HepG2 (cell line): ENCODE data around the gene NEK6. TPM values are rescaled to one million over a fixed set of nuclear protein-coding genes. Genes with fewer than 3 reads are reported as not detected.

ENCODE experiments used
- ATF7 ChIP-seq, 2 experiments: fragments of 450-650 bp in 1 of 2; sonication (generic) in 1 of 2; formaldehyde crosslinking in 1 of 2; IDR thresholded peaks; 2 replicates each; pipeline versions ENCODE4 v1.4.0 to v1.6.1; 2016 to 2020; ENCODE audit warnings: antibody characterized with exemption in 1 of 2, mild to moderate bottlenecking in 1 of 2, missing genetic modification reagents in 1 of 2
- E2F2 ChIP-seq: sonication (generic); formaldehyde crosslinking; IDR thresholded peaks from 2 replicates; pipeline ENCODE4 v1.4.0; 2020; ENCODE audit warnings: missing genetic modification reagents, borderline replicate concordance
- ELF4 ChIP-seq: sonication (generic); formaldehyde crosslinking; IDR thresholded peaks from 2 replicates; pipeline ENCODE4 v1.5.0; 2020; ENCODE audit warnings: missing genetic modification reagents, mild to moderate bottlenecking, moderate library complexity, borderline replicate concordance
- ETS1 ChIP-seq: sonication (generic); formaldehyde crosslinking; IDR thresholded peaks from 2 replicates; pipeline ENCODE4 v1.4.0; 2020; ENCODE audit warnings: missing genetic modification reagents
- FUBP1 ChIP-seq: sonication (generic); formaldehyde crosslinking; IDR thresholded peaks from 2 replicates; pipeline ENCODE4 v1.5.1; 2020; ENCODE audit warnings: missing genetic modification reagents, mild to moderate bottlenecking, borderline replicate concordance
- HMG20A ChIP-seq: IDR thresholded peaks from 2 replicates; pipeline ENCODE4 v1.6.1; 2016; ENCODE audit warnings: borderline replicate concordance
- HNRNPL ChIP-seq: fragments of 200-400 bp; formaldehyde crosslinking; IDR thresholded peaks from 2 replicates; pipeline ENCODE4 v1.6.1; 2017; ENCODE audit warnings: mild to moderate bottlenecking, low read depth, low read length
- IRX3 ChIP-seq: sonication (generic); formaldehyde crosslinking; IDR thresholded peaks from 2 replicates; pipeline ENCODE4 v1.8.1; 2023; ENCODE audit warnings: mild to moderate bottlenecking, low read depth, missing genetic modification reagents, borderline replicate concordance
- PHF20 ChIP-seq: sonication (generic); formaldehyde crosslinking; IDR thresholded peaks from 2 replicates; pipeline ENCODE4 v1.5.0; 2020; ENCODE audit warnings: mild to moderate bottlenecking, missing genetic modification reagents
- THAP9 ChIP-seq: sonication (generic); formaldehyde crosslinking; IDR thresholded peaks from 2 replicates; pipeline ENCODE4; 2020; ENCODE audit warnings: missing genetic modification reagents, mild to moderate bottlenecking, borderline replicate concordance
- ZNF274 ChIP-seq: sonication (generic); formaldehyde crosslinking; IDR thresholded peaks from 2 replicates; pipeline ENCODE4 v1.5.1; 2020; ENCODE audit warnings: mild to moderate bottlenecking, missing genetic modification reagents
- ZNF605 ChIP-seq: sonication (generic); formaldehyde crosslinking; IDR thresholded peaks from 2 replicates; pipeline ENCODE4 v1.8.0; 2022; ENCODE audit warnings: mild to moderate bottlenecking, missing genetic modification reagents
- ZNF776 ChIP-seq: sonication (generic); formaldehyde crosslinking; IDR thresholded peaks from 2 replicates; pipeline ENCODE4 v1.4.0; 2020; ENCODE audit warnings: mild to moderate bottlenecking, missing genetic modification reagents
- polyA plus RNA-seq, 8 experiments: library from polyadenylated mRNA; depleted of rRNA in 3 of 8; stranded (reverse) in 7 of 8; unstranded in 1 of 8; fragments of >200 nt; fragmentation: Illumina TruSeq in 4 of 8; extraction: Trizol in 4 of 8; gene quantifications; 2 replicates each; pipeline versions ENCODE4 v1.2.1 to v1.2.3, GENCODE V29; 2011 to 2016; ENCODE audit warnings: low read depth in 4 of 8, missing spikeins in 1 of 8, mixed read lengths in 1 of 8; ENCODE audit not compliant: insufficient read depth in 1 of 8
- total RNA-seq, 5 experiments: library from RNA; depleted of rRNA; stranded (reverse); fragments of >200 nt; fragmentation: Illumina TruSeq; extraction: Trizol; gene quantifications; 2 replicates each; pipeline ENCODE4 v1.2.3, GENCODE V29; 2016; ENCODE audit warnings: low read depth in 1 of 5
- TF ChIP-seq, protein P1 (sequence below): sonication (generic); formaldehyde crosslinking; IDR thresholded peaks from 2 replicates; pipeline ENCODE4 v1.8.1; 2023; ENCODE audit warnings: mild to moderate bottlenecking, missing genetic modification reagents, borderline replicate concordance
- TF ChIP-seq, protein P2 (sequence below): sonication (generic); formaldehyde crosslinking; IDR thresholded peaks from 2 replicates; pipeline ENCODE4 v1.4.0; 2020; ENCODE audit warnings: missing genetic modification reagents

The NEK6 gene
- total and polyA plus RNA-seq, 2 of the 13 experiments (the other 11 are each of a cell fraction or from before 2014, with no cell fraction given) = 30.4 to 119 TPM

GRCh38 chr9:124259158-124259808, 1.5 kb downstream of the NEK6 start (continued):
- TF ChIP-seq THAP9 (CRISPR knock-in tag) (no peak), ZNF605 (0 out of 2 replicates have a peak, but pooled peaks have one; percentile 61), ZNF274 (CRISPR knock-in tag) (no peak), IRX3 (0 out of 2 replicates have a peak, but pooled peaks have one; percentile 17), ZNF776 (CRISPR knock-in tag) (no peak), E2F2 (no peak), HMG20A (peak; percentile 22; the same call in 1 of the 2 replicates), FUBP1 (CRISPR knock-in tag) (no peak), ATF7 (IDR thresholded peaks at IDR 0.05) (no peak), ATF7 (CRISPR knock-in tag; IDR thresholded peaks at IDR 0.05) (peak; percentile 61; the same call in 1 of the 2 replicates), PHF20 (CRISPR knock-in tag) (no peak), ETS1 (CRISPR knock-in tag) (no peak), ELF4 (no peak), HNRNPL (no peak)
- TF ChIP-seq, protein P1, sequence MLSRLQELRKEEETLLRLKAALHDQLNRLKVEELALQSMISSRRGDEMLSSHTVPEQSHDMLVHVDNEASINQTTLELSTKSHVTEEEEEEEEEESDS (CRISPR knock-in tag) = no peak
- TF ChIP-seq, protein P2, sequence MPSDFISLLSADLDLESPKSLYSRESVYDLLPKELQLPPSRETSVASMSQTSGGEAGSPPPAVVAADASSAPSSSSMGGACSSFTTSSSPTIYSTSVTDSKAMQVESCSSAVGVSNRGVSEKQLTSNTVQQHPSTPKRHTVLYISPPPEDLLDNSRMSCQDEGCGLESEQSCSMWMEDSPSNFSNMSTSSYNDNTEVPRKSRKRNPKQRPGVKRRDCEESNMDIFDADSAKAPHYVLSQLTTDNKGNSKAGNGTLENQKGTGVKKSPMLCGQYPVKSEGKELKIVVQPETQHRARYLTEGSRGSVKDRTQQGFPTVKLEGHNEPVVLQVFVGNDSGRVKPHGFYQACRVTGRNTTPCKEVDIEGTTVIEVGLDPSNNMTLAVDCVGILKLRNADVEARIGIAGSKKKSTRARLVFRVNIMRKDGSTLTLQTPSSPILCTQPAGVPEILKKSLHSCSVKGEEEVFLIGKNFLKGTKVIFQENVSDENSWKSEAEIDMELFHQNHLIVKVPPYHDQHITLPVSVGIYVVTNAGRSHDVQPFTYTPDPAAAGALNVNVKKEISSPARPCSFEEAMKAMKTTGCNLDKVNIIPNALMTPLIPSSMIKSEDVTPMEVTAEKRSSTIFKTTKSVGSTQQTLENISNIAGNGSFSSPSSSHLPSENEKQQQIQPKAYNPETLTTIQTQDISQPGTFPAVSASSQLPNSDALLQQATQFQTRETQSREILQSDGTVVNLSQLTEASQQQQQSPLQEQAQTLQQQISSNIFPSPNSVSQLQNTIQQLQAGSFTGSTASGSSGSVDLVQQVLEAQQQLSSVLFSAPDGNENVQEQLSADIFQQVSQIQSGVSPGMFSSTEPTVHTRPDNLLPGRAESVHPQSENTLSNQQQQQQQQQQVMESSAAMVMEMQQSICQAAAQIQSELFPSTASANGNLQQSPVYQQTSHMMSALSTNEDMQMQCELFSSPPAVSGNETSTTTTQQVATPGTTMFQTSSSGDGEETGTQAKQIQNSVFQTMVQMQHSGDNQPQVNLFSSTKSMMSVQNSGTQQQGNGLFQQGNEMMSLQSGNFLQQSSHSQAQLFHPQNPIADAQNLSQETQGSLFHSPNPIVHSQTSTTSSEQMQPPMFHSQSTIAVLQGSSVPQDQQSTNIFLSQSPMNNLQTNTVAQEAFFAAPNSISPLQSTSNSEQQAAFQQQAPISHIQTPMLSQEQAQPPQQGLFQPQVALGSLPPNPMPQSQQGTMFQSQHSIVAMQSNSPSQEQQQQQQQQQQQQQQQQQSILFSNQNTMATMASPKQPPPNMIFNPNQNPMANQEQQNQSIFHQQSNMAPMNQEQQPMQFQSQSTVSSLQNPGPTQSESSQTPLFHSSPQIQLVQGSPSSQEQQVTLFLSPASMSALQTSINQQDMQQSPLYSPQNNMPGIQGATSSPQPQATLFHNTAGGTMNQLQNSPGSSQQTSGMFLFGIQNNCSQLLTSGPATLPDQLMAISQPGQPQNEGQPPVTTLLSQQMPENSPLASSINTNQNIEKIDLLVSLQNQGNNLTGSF = no peak
